ENCODE data around the gene DMXL2.
A peak's percentile ranks its signal among the peaks of the same experiment; 100 is the strongest.

The DMXL2 gene

GRCh38 chr15:51405693-51406523 lies 216.7 kb downstream of the DMXL2 start:
- no peak for DNase-seq (ENCODE audit: low read depth)

GRCh38 chr15:51403946-51404695 lies 218.4 kb downstream of the DMXL2 start:
- DNase-seq (ENCODE audit: low read depth), result no peak

GRCh38 chr15:51403072-51403878 lies 219.3 kb downstream of the DMXL2 start:
- peak; percentile 48 for DNase-seq (ENCODE audit: low read depth)

- DNase-seq (ENCODE audit: low read depth), result peak; percentile 49
These were observed 220.6 kb downstream of the DMXL2 start for GRCh38 chr15:51401872-51402517.

- no peak for DNase-seq (ENCODE audit: low read depth)
These were observed 221.4 kb downstream of the DMXL2 start for GRCh38 chr15:51401051-51401780.

GRCh38 chr15:51398626-51399025 lies 223.9 kb downstream of the DMXL2 start:
- DNase-seq (ENCODE audit: low read depth), result no peak

Measured in ELR (cell line).